ENCODE measurements around the gene CPXM2.

DNA sequence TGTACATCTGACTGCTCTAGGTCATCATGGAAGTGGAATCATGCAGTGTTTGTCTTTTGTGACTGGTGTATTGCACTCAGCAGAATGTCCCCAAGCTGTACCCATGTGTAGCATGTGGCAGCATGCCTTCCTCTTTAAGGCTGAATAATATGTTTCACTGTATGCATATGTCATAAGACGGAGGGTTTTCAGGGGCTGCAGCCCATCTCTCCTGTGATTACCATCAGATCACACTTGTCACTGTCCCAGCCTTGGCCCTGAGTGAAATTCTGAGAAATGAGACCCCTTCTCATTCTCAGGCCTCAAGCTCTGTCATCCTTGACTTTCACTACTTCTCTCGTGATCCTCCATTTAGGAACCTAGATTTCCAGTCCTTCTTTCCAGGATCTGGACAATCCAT lies 50.0 kb downstream of the CPXM2 start:
- no peak for TF ChIP-seq CTCF (conservative IDR thresholded peaks at IDR 0.05)
- TF ChIP-seq ZFX (IDR thresholded peaks at IDR 0.05) = no peak
